Colon (tissue), 2 donors: ENCODE data around the gene TNKS1BP1.
"Not testable (repeated sequence)": the region's sequence is repeated elsewhere in the genome, so short reads cannot be mapped to it uniquely, and the experiment has no call there.

Source experiments
- FAIRE-seq: peaks from 2 replicates; lab custom pipeline; 2012; peaks lifted over from hg19 to GRCh38; lab: Jason Lieb, UNC
- donor health status: control.
- donor health status: control.

TNKS1BP1 gene

GRCh38 chr11:57288771-57289579 lies 35.8 kb downstream of the TNKS1BP1 start:
- no peak for FAIRE-seq

GRCh38 chr11:57287884-57288283 lies 36.9 kb downstream of the TNKS1BP1 start:
- no peak for FAIRE-seq

GRCh38 chr11:57283231-57283990 lies 41.3 kb downstream of the TNKS1BP1 start:
- no peak for FAIRE-seq

- not testable (repeated sequence) for FAIRE-seq
Observed at GRCh38 chr11:57281546-57281945, 43.2 kb downstream of the TNKS1BP1 start.

- FAIRE-seq: no peak
Observed at GRCh38 chr11:57279116-57279515, 45.6 kb downstream of the TNKS1BP1 start.

GRCh38 chr11:57278721-57279095 lies 46.0 kb downstream of the TNKS1BP1 start:
- no peak for FAIRE-seq

GRCh38 chr11:57277845-57278720 lies 46.7 kb downstream of the TNKS1BP1 start:
- FAIRE-seq: no peak

GRCh38 chr11:57276971-57277675 lies 47.6 kb downstream of the TNKS1BP1 start:
- FAIRE-seq: no peak

- no peak for FAIRE-seq
Observed at GRCh38 chr11:57276169-57276970, 48.4 kb downstream of the TNKS1BP1 start.

GRCh38 chr11:57275582-57275981 lies 49.2 kb downstream of the TNKS1BP1 start:
- no peak for FAIRE-seq

GRCh38 chr11:57274904-57275498 lies 49.8 kb downstream of the TNKS1BP1 start:
- no peak for FAIRE-seq

- FAIRE-seq: no peak
Observed at GRCh38 chr11:57273448-57274058, 51.2 kb downstream of the TNKS1BP1 start.

- no peak for FAIRE-seq
Observed at GRCh38 chr11:57269571-57270021, 55.2 kb downstream of the TNKS1BP1 start.

GRCh38 chr11:57266157-57266556 lies 58.6 kb downstream of the TNKS1BP1 start:
- FAIRE-seq: no peak

- no peak for FAIRE-seq
Observed at GRCh38 chr11:57263351-57263750, 61.4 kb downstream of the TNKS1BP1 start.

- no peak for FAIRE-seq
Observed at GRCh38 chr11:57262157-57262556, 62.6 kb downstream of the TNKS1BP1 start.

GRCh38 chr11:57260937-57261783 lies 63.6 kb downstream of the TNKS1BP1 start:
- FAIRE-seq: no peak

GRCh38 chr11:57256119-57256518 lies 68.6 kb downstream of the TNKS1BP1 start:
- FAIRE-seq: no peak

- no peak for FAIRE-seq
Observed at GRCh38 chr11:57255618-57256017, 69.1 kb downstream of the TNKS1BP1 start.
